Activated naive CD4-positive, alpha-beta T cell treated with anti-CD3 and anti-CD28 coated beads, Interleukin-2, amount 10 ng/mL, durations not matched to agents 7 days and 5 days (primary cell): ENCODE measurements around the gene NEDD4.
"Not testable (repeated sequence)": the region's sequence is repeated elsewhere in the genome, so short reads cannot be mapped to it uniquely, and the experiment has no call there.

ENCODE experiments used
- CTCF ChIA-PET: fragments of 350-600 bp; sonication (Branson Sonifier 250); formaldehyde crosslinking; loops from one replicate; lab custom pipeline; 2021; ENCODE audit warnings: antibody characterized with exemption; lab: Charles Lee
- DNase-seq: peaks from one replicate; pipeline ENCODE4 v3.0.0-alpha.2; 2020
- H3K27ac Mint-ChIP-seq: one replicate; pipeline ENCODE4 v1.8.0; 2021; ENCODE audit warnings: mild to moderate bottlenecking, moderate library complexity, mixed read lengths
- H3K27me3 Mint-ChIP-seq: one replicate; pipeline ENCODE4 v1.8.0; 2021; ENCODE audit warnings: mild to moderate bottlenecking, mixed read lengths
- H3K36me3 Mint-ChIP-seq: one replicate; pipeline ENCODE4 v1.8.0; 2021; ENCODE audit warnings: mixed read lengths
- H3K4me1 Mint-ChIP-seq: one replicate; pipeline ENCODE4 v1.8.0; 2021; ENCODE audit warnings: mixed read lengths
- H3K4me3 Mint-ChIP-seq: one replicate; pipeline ENCODE4 v1.8.0; 2021; ENCODE audit warnings: mild to moderate bottlenecking, moderate library complexity, mixed read lengths
- H3K9me3 Mint-ChIP-seq: one replicate; pipeline ENCODE4 v1.8.0; 2021; ENCODE audit warnings: mixed read lengths

Gene NEDD4

GRCh38 chr15:55829826-55830225 lies 163.6 kb downstream of the NEDD4 start:
- Mint-ChIP-seq H3K4me1 (peaks cover 18% of the 10 kb centered on the region), H3K27me3 (no peaks in the 10 kb centered on the region), H3K9me3 (no peaks in the 10 kb centered on the region), H3K4me3 (no peak overlapping the region), H3K36me3 (no peaks in the 10 kb centered on the region), H3K27ac (peak overlapping the region; percentile 66)
- CTCF ChIA-PET = interaction anchor here (1.6 kb wide), 1 partner anchor 16 kb away, joined by 8 read pairs; no protein-coding TSS in a partner anchor
- DNase-seq = peak; percentile 21

DNA sequence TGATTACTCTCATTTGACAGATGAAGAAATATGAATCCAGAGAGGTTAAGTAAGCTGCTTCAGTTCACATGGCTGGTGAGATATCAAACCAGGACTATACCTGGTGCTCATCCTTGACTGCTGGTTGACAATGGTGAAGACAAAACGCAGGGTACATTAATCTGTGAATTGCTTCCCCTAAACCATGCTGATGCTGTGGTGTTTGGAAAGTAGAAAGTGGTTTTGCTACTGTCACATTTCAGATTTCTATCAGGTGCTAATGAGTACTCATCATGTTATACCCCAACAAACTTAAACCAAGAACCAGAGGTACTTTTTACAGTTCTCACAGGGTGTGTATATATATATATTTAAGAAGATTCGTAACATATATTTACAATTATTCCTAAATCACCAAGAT lies 165.5 kb downstream of the NEDD4 start:
- Mint-ChIP-seq H3K36me3 (no peaks in the 10 kb centered on the region), H3K27ac (no peak overlapping the region), H3K27me3 (no peaks in the 10 kb centered on the region), H3K4me3 (no peak overlapping the region), H3K9me3 (no peaks in the 10 kb centered on the region), H3K4me1 (peaks cover 18% of the 10 kb centered on the region)
- DNase-seq = no peak
- CTCF ChIA-PET = no interaction called here

DNA sequence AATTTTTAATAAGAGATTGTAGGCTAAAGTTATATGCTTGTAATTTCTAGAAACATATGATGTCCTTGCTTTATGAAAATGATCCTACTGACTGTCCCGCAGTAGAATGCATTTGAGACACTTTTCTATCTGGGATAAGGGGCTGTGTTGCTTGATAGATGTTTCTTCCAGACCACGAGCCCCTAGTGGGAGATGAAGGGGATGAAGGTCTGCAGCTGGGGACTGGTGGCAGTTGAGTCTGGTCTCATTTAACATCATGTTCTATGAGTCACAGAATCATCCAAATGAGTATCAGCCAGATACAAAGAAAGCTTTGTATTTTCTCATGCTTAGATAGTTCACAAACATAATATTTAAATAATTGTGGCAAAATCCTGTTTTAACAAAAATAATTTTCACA lies 166.2 kb downstream of the NEDD4 start:
- H3K4me1 Mint-ChIP-seq = peaks cover 18% of the 10 kb centered on the region
- DNase-seq = no peak
- no peaks in the 10 kb centered on the region for H3K9me3 Mint-ChIP-seq
- H3K27me3 Mint-ChIP-seq = no peaks in the 10 kb centered on the region
- H3K4me3 Mint-ChIP-seq = no peak overlapping the region
- CTCF ChIA-PET = interaction anchor here (0.6 kb wide), 1 partner anchor 10 kb away, joined by 3 read pairs; no protein-coding TSS in a partner anchor
- no peaks in the 10 kb centered on the region for H3K36me3 Mint-ChIP-seq
- no peak overlapping the region for H3K27ac Mint-ChIP-seq

- Mint-ChIP-seq H3K4me3 (no peak overlapping the region), H3K27ac (no peak overlapping the region), H3K9me3 (no peaks in the 10 kb centered on the region), H3K36me3 (no peaks in the 10 kb centered on the region), H3K27me3 (peaks cover 4% of the 10 kb centered on the region), H3K4me1 (peaks cover 12% of the 10 kb centered on the region)
- CTCF ChIA-PET = interaction anchor here (1.4 kb wide), 2 partner anchors 13 to 21 kb away, joined by 4 read pairs; no protein-coding TSS in a partner anchor
- DNase-seq = no peak
These were observed 168.4 kb downstream of the NEDD4 start for GRCh38 chr15:55824857-55825613.

DNA sequence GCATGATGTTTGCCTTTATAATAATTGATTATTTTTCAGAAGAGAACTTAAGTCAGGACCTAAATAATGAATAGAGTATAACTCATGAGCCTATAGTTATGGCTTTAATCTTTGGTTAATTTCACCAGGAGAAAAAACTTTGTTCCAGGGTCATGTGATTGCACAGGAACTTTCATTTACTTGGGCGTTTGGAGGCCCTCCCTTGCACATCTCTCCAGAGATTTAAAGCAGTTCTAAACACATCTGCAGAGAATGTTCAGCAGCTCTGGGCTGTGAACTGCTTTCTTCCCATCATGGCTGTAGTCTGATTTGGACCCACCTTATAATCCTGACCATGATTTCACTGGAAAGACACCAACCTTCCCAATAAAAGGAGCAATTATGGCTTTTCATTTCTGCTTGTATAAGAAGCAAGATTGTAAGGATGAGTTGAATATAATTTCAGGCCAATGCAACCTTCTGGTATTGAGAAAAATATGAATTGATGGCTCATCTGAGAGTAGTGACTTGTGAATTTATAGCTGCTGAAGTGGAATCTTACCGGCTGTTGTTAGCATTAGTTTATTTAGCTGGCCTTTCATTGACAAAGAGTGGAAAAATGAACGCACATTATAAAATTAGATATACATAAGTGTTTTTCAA lies 169.6 kb downstream of the NEDD4 start:
- Mint-ChIP-seq H3K4me3 (no peak overlapping the region), H3K36me3 (no peaks in the 10 kb centered on the region), H3K27me3 (peaks cover 9% of the 10 kb centered on the region), H3K4me1 (peaks cover under 1% of the 10 kb centered on the region), H3K9me3 (no peaks in the 10 kb centered on the region), H3K27ac (no peak overlapping the region)
- DNase-seq = no peak
- CTCF ChIA-PET = no interaction called here

- Mint-ChIP-seq H3K4me1 (no peaks in the 10 kb centered on the region), H3K27ac (no peak overlapping the region), H3K27me3 (peaks cover 12% of the 10 kb centered on the region), H3K36me3 (no peaks in the 10 kb centered on the region), H3K4me3 (no peak overlapping the region), H3K9me3 (no peaks in the 10 kb centered on the region)
- CTCF ChIA-PET = no interaction called here
- DNase-seq = no peak
These were observed 170.2 kb downstream of the NEDD4 start for GRCh38 chr15:55823191-55823670.

DNA sequence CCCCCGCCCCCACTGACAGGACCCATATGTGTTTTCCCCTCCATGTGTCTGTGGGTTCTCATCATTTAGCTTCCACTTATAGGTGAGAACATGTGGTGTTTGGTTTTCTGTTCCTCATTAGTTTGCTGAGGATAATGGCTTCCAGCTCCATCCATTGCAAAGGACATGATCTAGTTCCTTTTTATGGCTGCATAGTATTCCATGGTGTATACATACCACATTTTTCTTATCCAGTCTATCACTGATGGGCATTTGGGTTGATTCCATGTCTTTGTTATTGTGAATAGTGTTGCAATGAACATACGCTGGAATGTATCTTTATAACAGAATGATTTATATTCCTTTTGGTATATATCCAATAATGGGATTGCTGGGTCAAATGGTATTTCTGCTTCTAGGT lies 171.7 kb downstream of the NEDD4 start:
- H3K4me3 Mint-ChIP-seq, DNase-seq, H3K27ac Mint-ChIP-seq, H3K36me3 Mint-ChIP-seq, CTCF ChIA-PET, H3K4me1 Mint-ChIP-seq, H3K9me3 Mint-ChIP-seq: not testable (repeated sequence)
- H3K27me3 Mint-ChIP-seq = peaks cover 12% of the 10 kb centered on the region

- H3K36me3 Mint-ChIP-seq = no peaks in the 10 kb centered on the region
- no peaks in the 10 kb centered on the region for H3K4me1 Mint-ChIP-seq
- peaks cover 12% of the 10 kb centered on the region for H3K27me3 Mint-ChIP-seq
- no peak for DNase-seq
- CTCF ChIA-PET = no interaction called here
- no peak overlapping the region for H3K4me3 Mint-ChIP-seq
- no peak overlapping the region for H3K27ac Mint-ChIP-seq
- no peaks in the 10 kb centered on the region for H3K9me3 Mint-ChIP-seq
These were observed 173.4 kb downstream of the NEDD4 start for GRCh38 chr15:55820043-55820442.

GRCh38 chr15:55819397-55820034 lies 173.9 kb downstream of the NEDD4 start:
- Mint-ChIP-seq H3K36me3 (no peaks in the 10 kb centered on the region), H3K27ac (no peak overlapping the region), H3K4me1 (no peaks in the 10 kb centered on the region)

DNA sequence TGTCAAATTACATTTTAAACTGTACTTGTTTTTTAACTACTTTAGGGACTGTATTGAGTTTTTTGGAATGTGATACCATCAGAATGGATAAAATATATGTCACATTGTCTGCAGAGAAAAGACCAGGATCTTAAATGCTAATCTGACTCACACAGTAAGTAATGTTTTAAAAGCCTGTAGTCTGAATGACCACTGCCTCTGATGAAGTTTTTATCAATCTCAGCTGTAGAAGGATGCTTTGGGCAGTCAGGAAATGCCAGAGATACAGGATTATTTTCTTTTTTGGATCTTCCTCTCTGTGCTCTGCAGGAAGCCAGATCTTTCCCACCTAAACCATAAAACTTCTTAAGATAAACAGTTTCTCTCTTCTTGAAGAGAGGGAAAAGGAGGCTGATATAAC lies 177.4 kb downstream of the NEDD4 start:
- H3K9me3 Mint-ChIP-seq = no peaks in the 10 kb centered on the region
- no peaks in the 10 kb centered on the region for H3K4me1 Mint-ChIP-seq
- H3K4me3 Mint-ChIP-seq = no peak overlapping the region
- H3K36me3 Mint-ChIP-seq = no peaks in the 10 kb centered on the region
- no peak for DNase-seq
- CTCF ChIA-PET = interaction anchor here (0.7 kb wide), 1 partner anchor 41 kb away, joined by 3 read pairs; no protein-coding TSS in a partner anchor
- H3K27me3 Mint-ChIP-seq = peaks cover 12% of the 10 kb centered on the region
- H3K27ac Mint-ChIP-seq = no peak overlapping the region

More at GRCh38 chr15:55819397-55820034, 173.9 kb downstream of the NEDD4 start:
- Mint-ChIP-seq H3K9me3 (no peaks in the 10 kb centered on the region), H3K4me3 (no peak overlapping the region), H3K27me3 (peaks cover 12% of the 10 kb centered on the region)
- no peak for DNase-seq
- CTCF ChIA-PET = no interaction called here

DNA sequence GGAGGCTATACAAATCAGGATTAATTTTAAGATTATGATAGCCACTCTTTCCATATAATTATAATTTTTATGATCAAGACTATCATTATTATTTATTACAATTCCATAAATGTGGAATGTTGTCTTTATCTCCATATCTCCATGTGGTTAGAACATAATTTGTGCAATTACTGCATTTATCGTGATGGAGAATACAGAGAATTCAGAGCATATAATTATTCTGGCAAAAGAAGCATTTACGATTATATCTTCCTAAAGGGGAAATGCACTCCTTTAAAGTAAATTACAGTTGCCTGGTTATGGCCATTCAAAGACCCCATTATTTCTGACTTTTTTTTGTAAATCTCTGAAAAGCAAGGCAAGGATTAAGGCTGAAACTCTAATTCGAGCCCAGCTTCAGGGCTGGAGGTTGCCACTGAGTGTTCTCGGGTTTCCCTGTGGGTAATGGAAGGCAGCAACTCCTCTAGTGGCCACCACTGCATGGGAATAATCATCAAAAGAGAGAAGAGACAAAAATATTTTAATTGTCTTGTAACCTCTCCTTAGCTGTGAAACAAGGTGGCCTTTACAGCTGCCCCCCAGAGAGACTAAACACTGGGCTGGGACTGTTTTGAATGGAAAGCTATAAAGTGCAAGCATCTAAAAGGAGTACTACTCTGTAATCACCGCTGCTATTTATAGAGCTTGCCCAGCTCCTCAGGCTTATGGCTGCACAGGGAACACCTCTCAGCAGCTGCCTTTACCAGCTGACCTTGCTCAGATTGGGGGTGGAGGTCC lies 190.6 kb downstream of the NEDD4 start:
- H3K9me3 Mint-ChIP-seq = no peaks in the 10 kb centered on the region
- no peak overlapping the region for H3K4me3 Mint-ChIP-seq
- DNase-seq = no peak
- no peaks in the 10 kb centered on the region for H3K4me1 Mint-ChIP-seq
- CTCF ChIA-PET = no interaction called here
- no peak overlapping the region for H3K27ac Mint-ChIP-seq
- peaks cover 20% of the 10 kb centered on the region for H3K27me3 Mint-ChIP-seq
- no peaks in the 10 kb centered on the region for H3K36me3 Mint-ChIP-seq

- CTCF ChIA-PET = interaction anchor here (0.6 to 1.4 kb wide), 3 partner anchors 145 to 156 kb away, joined by 3 to 5 read pairs (median 3); no protein-coding TSS in a partner anchor
- Mint-ChIP-seq H3K27me3 (peaks cover 34% of the 10 kb centered on the region), H3K9me3 (no peaks in the 10 kb centered on the region), H3K36me3 (no peaks in the 10 kb centered on the region), H3K27ac (no peak overlapping the region), H3K4me3 (no peak overlapping the region), H3K4me1 (no peaks in the 10 kb centered on the region)
- DNase-seq = no peak
These were observed 193.2 kb downstream of the NEDD4 start for GRCh38 chr15:55800216-55800615.

- CTCF ChIA-PET = interaction anchor here (0.6 to 1.4 kb wide), 4 partner anchors 25 to 156 kb away, joined by 3 to 5 read pairs (median 4); no protein-coding TSS in a partner anchor
- H3K27me3 Mint-ChIP-seq = peaks cover 34% of the 10 kb centered on the region
- peaks cover 5% of the 10 kb centered on the region for H3K9me3 Mint-ChIP-seq
- DNase-seq = peak; percentile 26
- no peak overlapping the region for H3K27ac Mint-ChIP-seq
- no peaks in the 10 kb centered on the region for H3K4me1 Mint-ChIP-seq
- no peak overlapping the region for H3K4me3 Mint-ChIP-seq
- H3K36me3 Mint-ChIP-seq = no peaks in the 10 kb centered on the region
These were observed 193.9 kb downstream of the NEDD4 start for GRCh38 chr15:55799291-55800212.
